Neuronal stem cell (in vitro differentiated cells): Measurements from ENCODE around the gene ZNF407.
"Not testable (repeated sequence)": the region's sequence is repeated elsewhere in the genome, so short reads cannot be mapped to it uniquely, and the experiment has no call there.

Source experiments
- DNase-seq: peaks from one replicate; pipeline ENCODE4 v3.0.0-alpha.2; 2013; ENCODE audit warnings: low spot score
- H2AFZ ChIP-seq: one replicate; pipeline ENCODE4 v1.6.1; 2013; ENCODE audit warnings: mild to moderate bottlenecking, low read length, inconsistent platforms
- H2AK5ac ChIP-seq: 2 replicates; pipeline ENCODE4 v1.6.1; 2013; ENCODE audit warnings: low read depth, mild to moderate bottlenecking, inconsistent platforms, low read length, moderate library complexity, mixed read lengths
- H2BK120ac ChIP-seq: 2 replicates; pipeline ENCODE4 v1.6.1; 2013; ENCODE audit warnings: low read depth, mild to moderate bottlenecking, inconsistent platforms, low read length, moderate library complexity, mixed read lengths
- H2BK12ac ChIP-seq: one replicate; pipeline ENCODE4 v1.6.1; 2013; ENCODE audit warnings: low read length, inconsistent platforms
- H2BK15ac ChIP-seq: 2 replicates; pipeline ENCODE4 v1.6.1; 2013; ENCODE audit warnings: mild to moderate bottlenecking, low read length, inconsistent platforms, mixed read lengths
- H2BK5ac ChIP-seq: one replicate; pipeline ENCODE4 v1.6.1; 2013; ENCODE audit warnings: inconsistent platforms, mild to moderate bottlenecking, low read length, moderate library complexity
- H3K14ac ChIP-seq: one replicate; pipeline ENCODE4 v1.6.1; 2013; ENCODE audit warnings: low read length, inconsistent platforms
- H3K18ac ChIP-seq: 2 replicates; pipeline ENCODE4 v1.6.1; 2013; ENCODE audit warnings: low read length, inconsistent platforms
- H3K23ac ChIP-seq: 2 replicates; pipeline ENCODE4 v1.6.1; 2013; ENCODE audit warnings: low read depth, mild to moderate bottlenecking, mixed read lengths, low read length, inconsistent platforms; ENCODE audit not compliant: poor library complexity
- H3K27ac ChIP-seq: replicated peaks from 3 replicates; pipeline ENCODE4 v1.5.1; 2013; ENCODE audit warnings: low read length, inconsistent platforms
- H3K27me3 ChIP-seq, 3 experiments: 2 replicates each; pipeline ENCODE4 v1.6.1; 2013; ENCODE audit warnings: low read length in 3 of 3, mild to moderate bottlenecking in 2 of 3, inconsistent platforms in 1 of 3, low read depth in 1 of 3, mixed read lengths in 1 of 3, moderate library complexity in 1 of 3; ENCODE audit not compliant: control insufficient read depth in 3 of 3, insufficient read depth in 3 of 3
- H3K36me3 ChIP-seq, 2 donors: replicated peaks in 1 of 2; 2 replicates each; pipeline ENCODE4 v1.6.1; 2013; ENCODE audit warnings: low read length in 2 of 2; ENCODE audit not compliant: control insufficient read depth in 2 of 2, insufficient read depth in 2 of 2
- H3K4ac ChIP-seq: 2 replicates; pipeline ENCODE4 v1.6.1; 2013; ENCODE audit warnings: inconsistent platforms, mild to moderate bottlenecking, low read length, moderate library complexity
- H3K4me1 ChIP-seq, 2 donors: 1 replicate in 1 of 2; 2 replicates in 1 of 2; pipeline ENCODE4 v1.6.1; 2013; ENCODE audit warnings: low read length in 2 of 2, low read depth in 1 of 2; ENCODE audit not compliant: control insufficient read depth in 2 of 2, insufficient read depth in 1 of 2
- H3K4me2 ChIP-seq: one replicate; pipeline ENCODE4 v1.6.1; 2013; ENCODE audit warnings: mild to moderate bottlenecking, low read length, inconsistent platforms; ENCODE audit not compliant: insufficient read depth, poor library complexity, severe bottlenecking
- H3K4me3 ChIP-seq, 2 donors: 2 replicates each; pipeline ENCODE4 v1.5.1; 2013; ENCODE audit warnings: low read length in 2 of 2, mild to moderate bottlenecking in 2 of 2, inconsistent platforms in 1 of 2, moderate library complexity in 1 of 2
- H3K79me1 ChIP-seq: one replicate; pipeline ENCODE4 v1.6.1; 2013; ENCODE audit warnings: low read depth, mild to moderate bottlenecking, inconsistent platforms, low read length, moderate library complexity
- H3K9ac ChIP-seq: one replicate; pipeline ENCODE4 v1.6.1; 2013; ENCODE audit warnings: mild to moderate bottlenecking, low read depth, low read length, inconsistent platforms; ENCODE audit not compliant: poor library complexity
- H3K9me3 ChIP-seq, 2 donors: replicated peaks in 1 of 2; 2 replicates each; pipeline versions ENCODE3 to v1.6.1; 2013; ENCODE audit warnings: low read length in 2 of 2, mild to moderate bottlenecking in 2 of 2, inconsistent platforms in 1 of 2, low read depth in 1 of 2, mixed read lengths in 1 of 2, moderate library complexity in 1 of 2; ENCODE audit not compliant: control insufficient read depth in 2 of 2, insufficient read depth in 1 of 2
- H4K8ac ChIP-seq: one replicate; pipeline ENCODE4 v1.6.1; 2013; ENCODE audit warnings: low read depth, mild to moderate bottlenecking, inconsistent platforms, low read length, moderate library complexity
- H4K91ac ChIP-seq: one replicate; pipeline ENCODE4 v1.6.1; 2013; ENCODE audit warnings: low read length, low read depth, mild to moderate bottlenecking, inconsistent platforms; ENCODE audit not compliant: poor library complexity
- WGBS, 2 donors: extraction: QIAGEN DNeasy Blood & Tissue Kit; methylation state at CpG; one replicate each; pipeline ENCODE4 v1.1.7; 2013; ENCODE audit warnings: missing lambda C conversion rate in 2 of 2, mixed read lengths in 1 of 2; ENCODE audit not compliant: insufficient read length in 2 of 2, insufficient replicate concordance in 1 of 2; ENCODE audit errors: extremely low coverage in 2 of 2; 5-methylcytosine and 5-hydroxymethylcytosine counted together

The ZNF407 gene

GRCh38 chr18:74967979-74968378 is 370.3 kb downstream of the ZNF407 start:
- no peak overlapping the region for H4K8ac ChIP-seq
- no peaks in the 10 kb centered on the region for H3K27me3 ChIP-seq
- H3K4me3 ChIP-seq: no peak overlapping the region
- H3K18ac ChIP-seq: no peak overlapping the region
- H2BK120ac ChIP-seq: no peak overlapping the region
- no peak overlapping the region for H3K23ac ChIP-seq
- no peak overlapping the region for H3K4ac ChIP-seq
- H2AFZ ChIP-seq: no peak overlapping the region
- H2BK15ac ChIP-seq: no peak overlapping the region
- H3K27ac ChIP-seq: no peak overlapping the region
- H3K79me1 ChIP-seq: no peaks in the 10 kb centered on the region
- peaks cover 0 to 2% of the 10 kb centered on the region in 2 donors for H3K4me1 ChIP-seq
- no peak overlapping the region for H4K91ac ChIP-seq
- H2AK5ac ChIP-seq: no peak overlapping the region
- no CpG with 5 or more reads among the region's 2 CpGs for WGBS, 2 donors
- H3K4me2 ChIP-seq: no peak overlapping the region
- no peak overlapping the region for H3K9ac ChIP-seq
- no peak overlapping the region for H3K14ac ChIP-seq
- no peaks in the 10 kb centered on the region for H3K9me3 ChIP-seq
- DNase-seq: no peak
- H2BK5ac ChIP-seq: no peak overlapping the region
- H2BK12ac ChIP-seq: no peak overlapping the region
- no peaks in the 10 kb centered on the region for H3K36me3 ChIP-seq

GRCh38 chr18:74971358-74971757 is 373.7 kb downstream of the ZNF407 start:
- H2BK12ac ChIP-seq, H3K79me1 ChIP-seq, H3K23ac ChIP-seq, H3K4ac ChIP-seq, H3K9ac ChIP-seq, H3K4me2 ChIP-seq, H4K8ac ChIP-seq, H3K4me1 ChIP-seq, H2AFZ ChIP-seq, H2BK5ac ChIP-seq, DNase-seq, H3K27ac ChIP-seq, H3K4me3 ChIP-seq, H2BK120ac ChIP-seq, H3K27me3 ChIP-seq, H2AK5ac ChIP-seq, H2BK15ac ChIP-seq, H4K91ac ChIP-seq, H3K36me3 ChIP-seq, H3K14ac ChIP-seq, H3K9me3 ChIP-seq, H3K18ac ChIP-seq: not testable (repeated sequence)
- no CpG with 5 or more reads among the region's 4 CpGs for WGBS, 2 donors

GRCh38 chr18:74971776-74972175 is 374.1 kb downstream of the ZNF407 start:
- H3K4me3 ChIP-seq, H3K9ac ChIP-seq, H3K4me1 ChIP-seq, H3K14ac ChIP-seq, H2BK120ac ChIP-seq, H4K8ac ChIP-seq, H3K23ac ChIP-seq, H3K9me3 ChIP-seq, H3K27me3 ChIP-seq, H2AK5ac ChIP-seq, H2BK5ac ChIP-seq, DNase-seq, H4K91ac ChIP-seq, H3K27ac ChIP-seq, H3K18ac ChIP-seq, H3K36me3 ChIP-seq, H3K4ac ChIP-seq, H2BK15ac ChIP-seq, H3K4me2 ChIP-seq, H2BK12ac ChIP-seq, H3K79me1 ChIP-seq, H2AFZ ChIP-seq: not testable (repeated sequence)
- WGBS, 2 donors: no CpG with 5 or more reads among the region's 2 CpGs

- Histone ChIP-seq H3K27ac (no peak overlapping the region), H2AFZ (no peak overlapping the region), H2BK120ac (no peak overlapping the region), H4K8ac (no peak overlapping the region), H3K36me3 (no peaks in the 10 kb centered on the region), H2BK15ac (no peak overlapping the region), H3K4me1 (peaks cover 0 to 4% of the 10 kb centered on the region in 2 donors), H3K27me3 (no peaks in the 10 kb centered on the region), H3K18ac (no peak overlapping the region), H3K4ac (no peak overlapping the region), H3K4me3 (no peak overlapping the region), H3K79me1 (no peaks in the 10 kb centered on the region), H3K9ac (no peak overlapping the region), H4K91ac (no peak overlapping the region), H2BK5ac (no peak overlapping the region), H3K14ac (no peak overlapping the region), H3K23ac (no peak overlapping the region), H2BK12ac (no peak overlapping the region), H3K9me3 (no peaks in the 10 kb centered on the region), H3K4me2 (no peak overlapping the region), H2AK5ac (no peak overlapping the region)
- no peak for DNase-seq
- no CpG with 5 or more reads among the region's 1 CpG for WGBS, 2 donors
These were observed 374.7 kb downstream of the ZNF407 start for GRCh38 chr18:74972354-74972753.
